K562 (cell line): ENCODE results near the gene SFXN5. TPM values are rescaled to one million over a fixed set of nuclear protein-coding genes. Genes with fewer than 3 reads are reported as not detected.

ENCODE experiments used
- ATAC-seq: fragments of 200-7000 bp; cut with Tn5 transposase; 3 replicates; pipeline ENCODE4 v1.9.1; 2020; ENCODE audit warnings: moderate library complexity
- BruUV-seq: library from RNA; stranded (reverse); fragments of 400-500 nt; replicated peaks from 2 replicates; lab custom pipeline; 2021; lab: Mats Ljungman, UMichigan
- CTCF ChIA-PET: fragments of 300-600 bp; formaldehyde crosslinking; extraction: SDS; loops from one replicate; lab custom pipeline; 2021; ENCODE audit warnings: low intra/inter-chr PET ratio; lab: Yijun Ruan, JAX
- POLR2A ChIA-PET: fragments of 300-600, 350-650 bp; sonication (Branson Sonifier 250); formaldehyde crosslinking; extraction: SDS; loops from one replicate; lab custom pipeline; 2021; ENCODE audit warnings: antibody characterized with exemption, inconsistent platforms; lab: Yijun Ruan, JAX
- DNase-seq, 4 experiments: peaks; one replicate each; pipeline versions ENCODE4 v3.0.0 to v3.0.0-alpha.2; 2011 to 2018; ENCODE audit warnings: low spot score in 3 of 4, mixed read lengths in 3 of 4; ENCODE audit errors: extremely low read depth in 1 of 4
- FAIRE-seq: peaks from 2 replicates; lab custom pipeline; 2011; peaks lifted over from hg19 to GRCh38; lab: Jason Lieb, UNC
- H2AFZ ChIP-seq: 2 replicates; pipeline ENCODE4 v1.6.0; 2011; ENCODE audit warnings: low read depth, low read length, control low read depth, inconsistent platforms
- H3K27ac ChIP-seq: fragments of 200-600 bp; 3 replicates; pipeline ENCODE4 v1.8.0; 2011; ENCODE audit warnings: low read depth, mild to moderate bottlenecking, control low read depth, inconsistent platforms, low read length, moderate library complexity, mixed read lengths; ENCODE audit errors: extremely low read depth
- H3K27me3 ChIP-seq, 2 experiments: fragments of 300-600 bp in 1 of 2; 2 replicates in 1 of 2; 3 replicates in 1 of 2; pipeline versions ENCODE4 v1.6.0 to v1.8.0; 2011; ENCODE audit warnings: inconsistent platforms in 2 of 2, low read length in 2 of 2, mild to moderate bottlenecking in 1 of 2, mixed read lengths in 1 of 2, moderate library complexity in 1 of 2; ENCODE audit not compliant: control insufficient read depth in 2 of 2, insufficient read depth in 2 of 2
- H3K36me3 ChIP-seq: fragments of 300-600 bp; 3 replicates; pipeline ENCODE4 v1.8.0; 2011; ENCODE audit warnings: mild to moderate bottlenecking, low read length, inconsistent platforms; ENCODE audit not compliant: control insufficient read depth, insufficient read depth
- H3K4me1 ChIP-seq, 2 experiments: fragments of 200-600 bp in 1 of 2; replicated peaks in 1 of 2; 2 replicates in 1 of 2; 3 replicates in 1 of 2; pipeline versions ENCODE4 v1.5.1 to v1.8.0; 2011; ENCODE audit warnings: inconsistent platforms in 2 of 2, low read length in 2 of 2, mild to moderate bottlenecking in 1 of 2, mixed read lengths in 1 of 2, moderate library complexity in 1 of 2; ENCODE audit not compliant: control insufficient read depth in 2 of 2, insufficient read depth in 2 of 2
- H3K4me2 ChIP-seq: 2 replicates; pipeline ENCODE4 v1.6.1; 2011; ENCODE audit warnings: low read length, control low read depth, inconsistent platforms, mixed read lengths; ENCODE audit not compliant: insufficient read depth
- H3K4me3 ChIP-seq: fragments of 200-600 bp; sonication (generic), shearing (Covaris generic); 2 replicates; pipeline ENCODE4 v1.5.1; 2016; ENCODE audit warnings: control low read depth, inconsistent platforms
- H3K79me2 ChIP-seq: fragments of 200-600 bp; 3 replicates; pipeline ENCODE4 v1.8.0; 2011; ENCODE audit warnings: low read length, inconsistent platforms; ENCODE audit not compliant: control insufficient read depth, insufficient read depth
- H3K9ac ChIP-seq, 2 experiments: 2 replicates each; pipeline versions ENCODE4 v1.6.0 to v1.6.1; 2011; ENCODE audit warnings: low read depth in 2 of 2, low read length in 2 of 2, control low read depth in 1 of 2, inconsistent platforms in 1 of 2, mild to moderate bottlenecking in 1 of 2, mixed read lengths in 1 of 2; ENCODE audit not compliant: insufficient read depth in 1 of 2
- H3K9me1 ChIP-seq: one replicate; pipeline ENCODE4 v1.6.0; 2011; ENCODE audit warnings: inconsistent platforms, mild to moderate bottlenecking, low read length, moderate library complexity; ENCODE audit not compliant: control insufficient read depth, insufficient read depth
- H3K9me3 ChIP-seq: replicated peaks from 2 replicates; pipeline ENCODE4 v1.5.1; 2011; ENCODE audit warnings: low read depth, low read length, inconsistent platforms; ENCODE audit not compliant: control insufficient read depth, insufficient read depth
- H4K20me1 ChIP-seq: replicated peaks from 2 replicates; pipeline ENCODE4 v1.6.1; 2011; ENCODE audit warnings: low read length, inconsistent platforms, mixed read lengths; ENCODE audit not compliant: control insufficient read depth, insufficient read depth
- BACH1 ChIP-seq: fragments of 200-800 bp; sonication (Bioruptor generic); IDR thresholded peaks from 2 replicates; pipeline ENCODE4 v1.6.1; 2016; ENCODE audit warnings: missing genetic modification characterization, missing compliant biosample characterization
- BMI1 ChIP-seq: fragments of 150-350 bp; IDR thresholded peaks from 2 replicates; pipeline ENCODE4 v1.6.1; 2014; ENCODE audit warnings: low read length
- DDX20 ChIP-seq: fragments of 450-650 bp; IDR thresholded peaks from 2 replicates; pipeline ENCODE4 v1.6.1; 2016; ENCODE audit warnings: missing genetic modification characterization, low read depth, mild to moderate bottlenecking, missing compliant biosample characterization, moderate library complexity
- GATA2 ChIP-seq: sonication (generic); formaldehyde crosslinking; IDR thresholded peaks from 2 replicates; pipeline ENCODE4 v1.4.0; 2020; ENCODE audit warnings: mild to moderate bottlenecking, missing genetic modification reagents
- HDAC8 ChIP-seq: fragments of 450-650 bp; IDR thresholded peaks from 2 replicates; pipeline ENCODE4 v1.6.1; 2016; ENCODE audit warnings: mild to moderate bottlenecking, missing genetic modification characterization, moderate library complexity, missing compliant biosample characterization
- KLF13 ChIP-seq: fragments of 450-650 bp; IDR thresholded peaks from 2 replicates; pipeline ENCODE4 v1.6.1; 2016; ENCODE audit warnings: missing genetic modification characterization, low read depth, mild to moderate bottlenecking, missing compliant biosample characterization, moderate library complexity, borderline replicate concordance
- RFX1 ChIP-seq: fragments of 450-650 bp; IDR thresholded peaks from 2 replicates; pipeline ENCODE4 v1.6.1; 2016; ENCODE audit warnings: mild to moderate bottlenecking, moderate library complexity
- SMC3 ChIP-seq: conservative IDR thresholded peaks from 2 replicates; pipeline ENCODE4 v1.6.1; 2011; ENCODE audit warnings: low read depth, low read length, improper control_type of control experiment; ENCODE audit not compliant: insufficient read depth
- SOX6 ChIP-seq: fragments of 450-650 bp; IDR thresholded peaks from 2 replicates; pipeline ENCODE4 v1.6.1; 2014; ENCODE audit warnings: mild to moderate bottlenecking
- SRF ChIP-seq, 2 experiments: fragments of 250-450, 450-650 bp in 1 of 2; sonication (Bioruptor Pico) in 1 of 2; sonication (generic) in 1 of 2; formaldehyde crosslinking; IDR thresholded peaks; 2 replicates each; pipeline versions ENCODE4 v1.5.0 to v1.5.1; 2020 to 2022; ENCODE audit warnings: mild to moderate bottlenecking in 1 of 2, missing genetic modification reagents in 1 of 2
- ZFP91 ChIP-seq: sonication (generic); formaldehyde crosslinking; IDR thresholded peaks from 2 replicates; pipeline ENCODE4 v1.8.0; 2022; ENCODE audit warnings: mild to moderate bottlenecking, missing genetic modification reagents
- ZNF655 ChIP-seq: fragments of 250-450 bp; sonication (Bioruptor Pico); IDR thresholded peaks from 2 replicates; pipeline ENCODE4 v1.5.0; 2021
- ZNF785 ChIP-seq: fragments of 250-450 bp; sonication (Bioruptor Pico); IDR thresholded peaks from 2 replicates; pipeline ENCODE4 v1.4.0; 2020; ENCODE audit warnings: mild to moderate bottlenecking
- WGBS: fragments of 100-300 bp; shearing (Covaris generic); methylation state at CpG from one replicate; pipeline ENCODE4 v1.1.6; 2016; ENCODE audit warnings: low coverage, mixed read lengths; ENCODE audit not compliant: insufficient coverage; ENCODE audit errors: missing lambda C conversion rate; 5-methylcytosine and 5-hydroxymethylcytosine counted together
- in situ Hi-C: fragments of 300-500 bp; cut with MboI; formaldehyde crosslinking; loops from 4 replicates; pipeline ENCODE4 v1.15.0; 2018; ENCODE audit warnings: inconsistent platforms, mixed read lengths
- intact Hi-C: fragments of 100-400 bp; cut with micrococcal nuclease; formaldehyde crosslinking; loops from 2 replicates; pipeline ENCODE4 v1.14.2; 2022
- polyA plus RNA-seq, 8 experiments: library from polyadenylated mRNA; depleted of rRNA in 4 of 8; stranded (reverse) in 5 of 8; unstranded in 3 of 8; fragments of >200 nt; fragmentation: Nextera tagmentation in 2 of 8; fragmentation: Illumina TruSeq in 1 of 8; extraction: Ambion mirVana in 2 of 8; extraction: Trizol in 1 of 8; gene quantifications; 2 replicates each; pipeline versions ENCODE4 v1.2.1 to v1.2.3, GENCODE V29; 2011 to 2014; ENCODE audit warnings: inconsistent platforms in 1 of 8, missing spikeins in 1 of 8
- total RNA-seq, 7 experiments: library from RNA; depleted of rRNA in 6 of 7; stranded (reverse); fragments of >200 nt in 6 of 7; fragmentation: Illumina TruSeq in 2 of 7; extraction: Trizol in 2 of 7; gene quantifications; 2 replicates each; pipeline versions ENCODE4 v1.2.1 to v1.2.3, GENCODE V29; 2011 to 2021; ENCODE audit warnings: low replicate concordance in 1 of 7
- TF ChIP-seq, protein P1 (sequence below): fragments of 200-800 bp; sonication (Bioruptor generic); IDR thresholded peaks from 2 replicates; pipeline ENCODE4 v1.6.1; 2017; ENCODE audit warnings: missing genetic modification characterization, missing compliant biosample characterization
- TF ChIP-seq, protein P2 (sequence below): fragments of 250-450 bp; sonication (Bioruptor Pico); IDR thresholded peaks from 2 replicates; pipeline ENCODE4 v1.8.0; 2022; ENCODE audit warnings: moderate library complexity, mild to moderate bottlenecking, inconsistent platforms

SFXN5 gene
- total and polyA plus RNA-seq, 9 of the 15 experiments (the other 6 are each of a cell fraction or from before 2014, with no cell fraction given) = 8.3 to 22.6 (median 16.0) TPM

DNA sequence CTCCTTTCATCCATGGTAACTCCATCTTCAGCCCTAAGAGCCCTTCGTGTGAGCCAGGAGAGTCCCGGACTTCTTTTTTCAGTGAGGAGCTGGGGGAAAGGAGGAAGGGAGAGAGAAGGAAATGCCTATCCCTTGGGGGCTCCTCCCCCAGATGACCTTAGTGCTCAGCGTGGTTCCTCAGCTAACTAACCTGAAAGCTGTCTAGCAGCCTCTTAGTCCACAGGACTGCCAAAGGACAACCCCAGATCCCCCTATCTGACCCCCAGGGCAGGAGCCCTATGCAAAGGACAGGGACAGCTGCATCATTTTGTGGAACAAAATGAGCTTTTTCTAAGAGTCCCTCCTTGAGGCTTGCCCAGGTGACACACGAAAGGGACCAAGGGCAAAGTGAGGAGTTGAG is 176.4 kb downstream of the SFXN5 start (continued):
- TF ChIP-seq SMC3 = no peak
- TF ChIP-seq, all 486 proteins: peak for 0

- no peak overlapping the region for H3K9ac ChIP-seq
- H3K9me1 ChIP-seq = no peaks in the 10 kb centered on the region
- H3K4me1 ChIP-seq = peaks cover 0 to 5% of the 10 kb centered on the region in 2 experiments; a peak in 1 of 5 replicates
- intact Hi-C loops = loop anchor here (5.0 kb wide), 1 partner anchor 178 kb away; the partner anchor contains the start of gene SFXN5
- H3K36me3 ChIP-seq = peaks cover 19% of the 10 kb centered on the region; the same call in 1 of the 3 replicates
- no peaks in the 10 kb centered on the region for H3K79me2 ChIP-seq
- no peaks in the 10 kb centered on the region for H3K9me3 ChIP-seq
- CTCF ChIA-PET = interaction anchor here (2.3 to 6.2 kb wide), 4 partner anchors 79 to 282 kb away, joined by 11 to 56 read pairs (median 21); no protein-coding TSS in a partner anchor
- POLR2A ChIA-PET = no interaction called here
- in situ Hi-C loops = loop anchor here (5.0 kb wide), 2 partner anchors 43 to 268 kb away; no protein-coding TSS in a partner anchor
- no peak for ATAC-seq
- H3K27ac ChIP-seq = no peak overlapping the region
- H3K27me3 ChIP-seq = peaks cover 4 to 45% of the 10 kb centered on the region in 2 experiments; a peak in 3 of 5 replicates
- no peak overlapping the region for H3K4me2 ChIP-seq
- no peak for DNase-seq
- H2AFZ ChIP-seq = no peak overlapping the region
- BruUV-seq = no TSS peak
- WGBS = 37% methylated on average over 7 of the region's 9 CpGs
- no peak for FAIRE-seq
- H3K4me3 ChIP-seq = no peak overlapping the region
- H4K20me1 ChIP-seq = peaks cover 11% of the 10 kb centered on the region
- no peak for TF ChIP-seq RFX1
- TF ChIP-seq HDAC8 (tag) = no peak
- TF ChIP-seq, protein P1, sequence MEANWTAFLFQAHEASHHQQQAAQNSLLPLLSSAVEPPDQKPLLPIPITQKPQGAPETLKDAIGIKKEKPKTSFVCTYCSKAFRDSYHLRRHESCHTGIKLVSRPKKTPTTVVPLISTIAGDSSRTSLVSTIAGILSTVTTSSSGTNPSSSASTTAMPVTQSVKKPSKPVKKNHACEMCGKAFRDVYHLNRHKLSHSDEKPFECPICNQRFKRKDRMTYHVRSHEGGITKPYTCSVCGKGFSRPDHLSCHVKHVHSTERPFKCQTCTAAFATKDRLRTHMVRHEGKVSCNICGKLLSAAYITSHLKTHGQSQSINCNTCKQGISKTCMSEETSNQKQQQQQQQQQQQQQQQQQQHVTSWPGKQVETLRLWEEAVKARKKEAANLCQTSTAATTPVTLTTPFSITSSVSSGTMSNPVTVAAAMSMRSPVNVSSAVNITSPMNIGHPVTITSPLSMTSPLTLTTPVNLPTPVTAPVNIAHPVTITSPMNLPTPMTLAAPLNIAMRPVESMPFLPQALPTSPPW = no peak
- no peak for TF ChIP-seq BACH1 (tag)
- TF ChIP-seq ZFP91 (CRISPR knock-in tag) = no peak
- TF ChIP-seq GATA2 (CRISPR knock-in tag) = no peak
- TF ChIP-seq DDX20 = no peak
- no peak for TF ChIP-seq ZNF785 (CRISPR knock-in tag)
- TF ChIP-seq KLF13 (tag) = no peak
- no peak for TF ChIP-seq SOX6
- TF ChIP-seq, protein P2, sequence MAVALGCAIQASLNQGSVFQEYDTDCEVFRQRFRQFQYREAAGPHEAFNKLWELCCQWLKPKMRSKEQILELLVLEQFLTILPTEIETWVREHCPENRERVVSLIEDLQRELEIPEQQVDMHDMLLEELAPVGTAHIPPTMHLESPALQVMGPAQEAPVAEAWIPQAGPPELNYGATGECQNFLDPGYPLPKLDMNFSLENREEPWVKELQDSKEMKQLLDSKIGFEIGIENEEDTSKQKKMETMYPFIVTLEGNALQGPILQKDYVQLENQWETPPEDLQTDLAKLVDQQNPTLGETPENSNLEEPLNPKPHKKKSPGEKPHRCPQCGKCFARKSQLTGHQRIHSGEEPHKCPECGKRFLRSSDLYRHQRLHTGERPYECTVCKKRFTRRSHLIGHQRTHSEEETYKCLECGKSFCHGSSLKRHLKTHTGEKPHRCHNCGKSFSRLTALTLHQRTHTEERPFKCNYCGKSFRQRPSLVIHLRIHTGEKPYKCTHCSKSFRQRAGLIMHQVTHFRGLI (CRISPR knock-in tag) = no peak
- TF ChIP-seq ZNF655 = no peak
- no peak for TF ChIP-seq BMI1
- no peak for TF ChIP-seq SRF (CRISPR knock-in tag; IDR thresholded peaks at IDR 0.05)
These were observed 177.0 kb downstream of the SFXN5 start for GRCh38 chr2:72894514-72894913.
